H1 (cell line): ENCODE results near the gene SLC5A11.

ENCODE experiments used
- CTCF ChIP-seq, 3 experiments: IDR thresholded peaks; 1 replicate in 2 of 3; 2 replicates in 1 of 3; pipeline versions ENCODE4 v1.5.1 to v1.6.1; 2011; ENCODE audit warnings: low read length in 3 of 3, mild to moderate bottlenecking in 3 of 3, inconsistent platforms in 2 of 3, low read depth in 1 of 3, moderate library complexity in 1 of 3; ENCODE audit not compliant: insufficient read depth in 1 of 3; ENCODE audit errors: control extremely low read depth in 1 of 3
- GABPA ChIP-seq: IDR thresholded peaks from 2 replicates; pipeline ENCODE4 v1.6.1; 2011; ENCODE audit warnings: mild to moderate bottlenecking, low read length, moderate library complexity, borderline replicate concordance; ENCODE audit not compliant: insufficient read depth
- KDM1A ChIP-seq: fragments of 200-600, 300-600 bp; sonication (generic); IDR thresholded peaks from 2 replicates; pipeline ENCODE4 v1.7.1; 2016; ENCODE audit warnings: mild to moderate bottlenecking, low read length, borderline replicate concordance
- NRF1 ChIP-seq: IDR thresholded peaks from 2 replicates; pipeline ENCODE4 v1.6.1; 2011; ENCODE audit warnings: mild to moderate bottlenecking, low read depth, low read length, improper control_type of control experiment
- POLR2AphosphoS5 ChIP-seq: IDR thresholded peaks from 2 replicates; pipeline ENCODE4 v1.6.1; 2011; ENCODE audit warnings: low read depth, low read length
- SP4 ChIP-seq: IDR thresholded peaks from 2 replicates; pipeline ENCODE4 v1.6.1; 2012; ENCODE audit warnings: low read length, inconsistent platforms
- TAF1 ChIP-seq: IDR thresholded peaks from 2 replicates; pipeline ENCODE4 v1.6.1; 2011; ENCODE audit warnings: mild to moderate bottlenecking, low read depth, low read length
- TF ChIP-seq, protein P1 (sequence below): IDR thresholded peaks from 2 replicates; pipeline ENCODE4 v1.6.1; 2012; ENCODE audit warnings: low read length, inconsistent platforms

GRCh38 chr16:24890746-24891145 is 45.0 kb downstream of the SLC5A11 start:
- TF ChIP-seq CTCF (IDR thresholded peaks at IDR 0.05; ENCODE audit: control extremely low read depth in 1 of 3, insufficient read depth in 1 of 3, low read depth in 1 of 3, low read length in 3 of 3) (no peak), GABPA (no peak), SP4 (no peak), POLR2AphosphoS5 (no peak), NRF1 (no peak), TAF1 (no peak), KDM1A (no peak)
- TF ChIP-seq, protein P1, sequence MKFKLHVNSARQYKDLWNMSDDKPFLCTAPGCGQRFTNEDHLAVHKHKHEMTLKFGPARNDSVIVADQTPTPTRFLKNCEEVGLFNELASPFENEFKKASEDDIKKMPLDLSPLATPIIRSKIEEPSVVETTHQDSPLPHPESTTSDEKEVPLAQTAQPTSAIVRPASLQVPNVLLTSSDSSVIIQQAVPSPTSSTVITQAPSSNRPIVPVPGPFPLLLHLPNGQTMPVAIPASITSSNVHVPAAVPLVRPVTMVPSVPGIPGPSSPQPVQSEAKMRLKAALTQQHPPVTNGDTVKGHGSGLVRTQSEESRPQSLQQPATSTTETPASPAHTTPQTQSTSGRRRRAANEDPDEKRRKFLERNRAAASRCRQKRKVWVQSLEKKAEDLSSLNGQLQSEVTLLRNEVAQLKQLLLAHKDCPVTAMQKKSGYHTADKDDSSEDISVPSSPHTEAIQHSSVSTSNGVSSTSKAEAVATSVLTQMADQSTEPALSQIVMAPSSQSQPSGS, result no peak
